ENCODE data around the gene SORCS1. TPM values are rescaled to one million over a fixed set of nuclear protein-coding genes. Genes with fewer than 3 reads are reported as not detected.

The SORCS1 gene
- total RNA-seq, 1 experiment from 2014 or later, result 1.7 TPM

DNA sequence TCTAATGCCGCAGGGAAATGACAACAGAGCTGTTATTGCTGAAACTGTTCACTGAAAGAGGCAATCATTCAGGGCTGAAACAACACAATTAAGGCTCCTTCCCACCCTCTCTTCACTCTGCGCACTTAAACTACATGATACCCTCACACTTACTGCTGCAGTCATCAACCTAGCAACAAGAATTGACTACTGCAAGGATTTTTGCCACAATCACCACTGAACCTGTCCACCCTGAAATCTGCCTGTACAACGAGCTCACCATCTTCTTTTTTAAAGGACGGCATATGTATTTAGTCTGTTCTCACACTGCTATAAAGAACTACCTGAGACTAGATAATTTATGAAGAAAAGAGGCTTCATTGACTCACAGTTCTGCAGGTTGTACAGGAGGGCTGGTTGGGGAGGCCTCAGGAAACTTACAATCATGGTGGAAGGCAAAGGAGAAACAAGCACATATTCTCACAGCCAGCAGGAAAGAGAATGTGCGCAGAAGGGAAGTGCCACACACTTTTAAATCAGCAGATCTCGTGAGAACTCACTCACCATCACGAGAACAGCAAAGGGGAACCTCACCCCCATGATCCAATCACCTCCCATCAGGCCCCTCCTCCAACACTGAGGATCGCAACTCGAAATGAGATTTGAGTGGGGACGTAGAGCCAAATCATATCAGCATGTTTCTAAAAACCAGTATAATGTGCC lies 131.7 kb downstream of the SORCS1 start:
- Histone ChIP-seq H4K20me1 (ENCODE audit: control insufficient read depth, insufficient read depth, insufficient read length) (no peaks in the 10 kb centered on the region), H2BK5ac (ENCODE audit: insufficient read length, low read length) (no peak overlapping the region), H3K79me2 (ENCODE audit: insufficient read depth, low read length) (no peaks in the 10 kb centered on the region), H3K79me1 (ENCODE audit: insufficient read depth, low read depth, low read length, poor library complexity, severe bottlenecking) (no peaks in the 10 kb centered on the region), H2AFZ (ENCODE audit: low read length) (no peak overlapping the region), H3K4me1 (ENCODE audit: insufficient read depth, low read length) (peaks cover 3% of the 10 kb centered on the region; the same call in 1 of the 2 replicates), H2AK5ac (ENCODE audit: insufficient read length, low read length) (no peak overlapping the region), H3K27ac (ENCODE audit: insufficient read length, low read depth, low read length) (no peak overlapping the region), H4K5ac (ENCODE audit: insufficient read length, low read depth, low read length) (no peak overlapping the region), H2BK20ac (ENCODE audit: low read depth, low read length, poor library complexity, severe bottlenecking) (no peak overlapping the region), H4K8ac (replicated peaks; ENCODE audit: insufficient read length, low read depth, low read length) (no peak overlapping the region), H3K27me3 (ENCODE audit: insufficient read depth, low read length) (no peaks in the 10 kb centered on the region), H4K91ac (ENCODE audit: insufficient read length, low read depth, low read length) (no peak overlapping the region), H2BK15ac (ENCODE audit: low read depth, low read length) (no peak overlapping the region), H3K14ac (ENCODE audit: insufficient read depth, low read length) (no peak overlapping the region), H3K23ac (ENCODE audit: insufficient read length, low read depth, low read length) (no peak overlapping the region), H3T11ph (ENCODE audit: low read length) (no peak overlapping the region), H2BK120ac (ENCODE audit: low read depth, low read length, poor library complexity, severe bottlenecking) (no peak overlapping the region), H3K18ac (ENCODE audit: insufficient read length, low read depth, low read length) (no peak overlapping the region), H3K56ac (ENCODE audit: insufficient read length, low read depth, low read length) (no peak overlapping the region), H2BK12ac (ENCODE audit: insufficient read length, low read depth, low read length) (no peak overlapping the region), H3K9me3 (ENCODE audit: control insufficient read depth, low read depth, low read length) (no peaks in the 10 kb centered on the region), H3K23me2 (ENCODE audit: insufficient read length, low read depth, low read length, poor library complexity, severe bottlenecking) (no peaks in the 10 kb centered on the region), H3K4ac (ENCODE audit: low read depth, low read length) (no peak overlapping the region), H3K9ac (ENCODE audit: extremely low read depth, insufficient read length, low read length) (no peak overlapping the region), H3K4me2 (ENCODE audit: insufficient read depth, insufficient read length, low read length) (no peak overlapping the region)
- no peaks in the 10 kb centered on the region for H3K27me3 Mint-ChIP-seq (ENCODE audit: low read depth)
- H3K27ac Mint-ChIP-seq, result no peak overlapping the region
- no peak overlapping the region for H3K4me3 Mint-ChIP-seq
- H3K4me1 Mint-ChIP-seq, result peaks cover 13 to 28% of the 10 kb centered on the region in 2 experiments
- TF ChIP-seq CTCF (conservative IDR thresholded peaks at IDR 0.05), result no peak
- no peaks in the 10 kb centered on the region for H3K9me3 Mint-ChIP-seq
- H3K36me3 Mint-ChIP-seq (ENCODE audit: insufficient read depth in 1 of 3, low read depth in 3 of 3), result no peaks in the 10 kb centered on the region
- DNase-seq, result no peak
- no CpG with 5 or more reads among the region's 10 CpGs for WGBS (ENCODE audit: extremely low coverage, insufficient read length, low lambda C conversion rate)

All from H9 (cell line).